SU-DHL-6 (cell line): ENCODE data around the gene SPRY2.

Experiments used
- EZH2phosphoT487 ChIP-seq: fragments of 200-600 bp; sonication (generic), shearing (Covaris generic); conservative IDR thresholded peaks from 2 replicates; pipeline ENCODE4 v1.6.1; 2018; ENCODE audit warnings: mild to moderate bottlenecking, antibody characterized with exemption, low read length, moderate library complexity, mixed read lengths
- TF ChIP-seq, protein P1 (sequence below): fragments of 200-600 bp; sonication (generic); IDR thresholded peaks from one replicate; pipeline ENCODE4 v1.5.1; 2017; ENCODE audit warnings: antibody characterized with exemption, mild to moderate bottlenecking, low read length, moderate library complexity; ENCODE audit not compliant: insufficient read depth, poor library complexity, severe bottlenecking

DNA sequence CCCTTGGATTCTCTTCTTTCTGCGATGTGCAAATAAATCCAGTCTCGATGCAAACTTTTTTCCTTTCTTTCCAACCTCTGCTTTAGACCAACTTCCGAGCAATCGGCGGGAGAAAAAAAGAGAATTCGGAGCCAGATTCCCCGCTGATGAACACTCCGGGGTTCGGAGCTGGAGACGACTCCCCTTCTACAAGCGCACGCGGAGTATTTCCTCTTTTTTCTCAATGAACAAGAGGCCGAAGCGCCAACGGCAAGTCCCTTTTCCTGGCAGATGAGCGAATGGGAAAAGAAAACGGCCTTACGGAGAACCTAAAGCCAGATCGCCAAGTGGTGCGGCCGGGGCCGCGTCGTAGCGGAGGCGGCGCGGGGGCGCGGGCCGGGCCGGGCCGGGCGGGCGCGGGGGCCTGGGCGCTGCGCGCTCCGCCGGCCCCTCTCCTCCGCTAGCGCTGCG is 250 bp downstream of the SPRY2 start:
- TF ChIP-seq, protein P1, sequence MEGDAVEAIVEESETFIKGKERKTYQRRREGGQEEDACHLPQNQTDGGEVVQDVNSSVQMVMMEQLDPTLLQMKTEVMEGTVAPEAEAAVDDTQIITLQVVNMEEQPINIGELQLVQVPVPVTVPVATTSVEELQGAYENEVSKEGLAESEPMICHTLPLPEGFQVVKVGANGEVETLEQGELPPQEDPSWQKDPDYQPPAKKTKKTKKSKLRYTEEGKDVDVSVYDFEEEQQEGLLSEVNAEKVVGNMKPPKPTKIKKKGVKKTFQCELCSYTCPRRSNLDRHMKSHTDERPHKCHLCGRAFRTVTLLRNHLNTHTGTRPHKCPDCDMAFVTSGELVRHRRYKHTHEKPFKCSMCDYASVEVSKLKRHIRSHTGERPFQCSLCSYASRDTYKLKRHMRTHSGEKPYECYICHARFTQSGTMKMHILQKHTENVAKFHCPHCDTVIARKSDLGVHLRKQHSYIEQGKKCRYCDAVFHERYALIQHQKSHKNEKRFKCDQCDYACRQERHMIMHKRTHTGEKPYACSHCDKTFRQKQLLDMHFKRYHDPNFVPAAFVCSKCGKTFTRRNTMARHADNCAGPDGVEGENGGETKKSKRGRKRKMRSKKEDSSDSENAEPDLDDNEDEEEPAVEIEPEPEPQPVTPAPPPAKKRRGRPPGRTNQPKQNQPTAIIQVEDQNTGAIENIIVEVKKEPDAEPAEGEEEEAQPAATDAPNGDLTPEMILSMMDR: no peak
- no peak for TF ChIP-seq EZH2phosphoT487
